Inflammatory macrophage (primary cell): Measurements from ENCODE around the gene FHIT.
A peak's percentile ranks its signal among the peaks of the same experiment; 100 is the strongest.

ENCODE experiments used
- DNase-seq, 2 donors: peaks; one replicate each; pipeline ENCODE4 v3.0.0-alpha.2; 2020 to 2022

FHIT gene

GRCh38 chr3:61169621-61170251 lies 81.5 kb downstream of the FHIT start:
- no peak for DNase-seq

GRCh38 chr3:61168286-61168685 lies 83.0 kb downstream of the FHIT start:
- DNase-seq, result no peak

- no peak for DNase-seq
Measured at GRCh38 chr3:61162965-61163364, 88.3 kb downstream of the FHIT start.

- no peak for DNase-seq
Measured at GRCh38 chr3:61158667-61159066, 92.6 kb downstream of the FHIT start.

GRCh38 chr3:61158216-61158615 lies 93.0 kb downstream of the FHIT start:
- DNase-seq, result no peak

- no peak for DNase-seq
Measured at GRCh38 chr3:61157414-61157813, 93.8 kb downstream of the FHIT start.

GRCh38 chr3:61155701-61156292 lies 95.5 kb downstream of the FHIT start:
- DNase-seq, result no peak

GRCh38 chr3:61154457-61155198 lies 96.6 kb downstream of the FHIT start:
- no peak for DNase-seq

- no peak for DNase-seq
Measured at GRCh38 chr3:61152071-61152470, 99.2 kb downstream of the FHIT start.

GRCh38 chr3:61149236-61149635 lies 102.0 kb downstream of the FHIT start:
- DNase-seq, result no peak

- DNase-seq, result no peak
Measured at GRCh38 chr3:61146010-61146890, 105.0 kb downstream of the FHIT start.

- no peak for DNase-seq
Measured at GRCh38 chr3:61141697-61142096, 109.6 kb downstream of the FHIT start.

- DNase-seq, result no peak
Measured at GRCh38 chr3:61141227-61141626, 110.0 kb downstream of the FHIT start.

- DNase-seq, result no peak
Measured at GRCh38 chr3:61139686-61140085, 111.6 kb downstream of the FHIT start.

- no peak for DNase-seq
Measured at GRCh38 chr3:61138401-61138800, 112.9 kb downstream of the FHIT start.

GRCh38 chr3:61136191-61136590 lies 115.1 kb downstream of the FHIT start:
- DNase-seq, result no peak

- DNase-seq, result no peak
Measured at GRCh38 chr3:61134532-61134931, 116.7 kb downstream of the FHIT start.

GRCh38 chr3:61132062-61132461 lies 119.2 kb downstream of the FHIT start:
- DNase-seq, result peak; percentile 20 to 54

- no peak for DNase-seq
Measured at GRCh38 chr3:61118830-61119229, 132.4 kb downstream of the FHIT start.

- no peak for DNase-seq
Measured at GRCh38 chr3:61117045-61117898, 134.0 kb downstream of the FHIT start.

- no peak for DNase-seq
Measured at GRCh38 chr3:61114316-61114953, 136.8 kb downstream of the FHIT start.

- DNase-seq, result no peak
Measured at GRCh38 chr3:61111825-61112224, 139.4 kb downstream of the FHIT start.
